HepG2 (cell line): ENCODE measurements around the gene TMEM11. TPM values are rescaled to one million over a fixed set of nuclear protein-coding genes. Genes with fewer than 3 reads are reported as not detected.

Experiments used
- ATF2 ChIP-seq: sonication (generic); formaldehyde crosslinking; IDR thresholded peaks from 2 replicates; pipeline ENCODE4 v1.4.0; 2020; ENCODE audit warnings: missing genetic modification reagents
- ATF3 ChIP-seq: sonication (generic); formaldehyde crosslinking; IDR thresholded peaks from 2 replicates; pipeline ENCODE4 v1.4.0; 2020; ENCODE audit warnings: missing genetic modification reagents
- ATF5 ChIP-seq: sonication (generic); formaldehyde crosslinking; IDR thresholded peaks from 2 replicates; pipeline ENCODE4 v1.4.0; 2020; ENCODE audit warnings: mild to moderate bottlenecking, low read depth, missing genetic modification reagents
- GATAD2A ChIP-seq: IDR thresholded peaks from 2 replicates; pipeline ENCODE4 v1.6.1; 2016
- HOXA3 ChIP-seq: sonication (generic); formaldehyde crosslinking; IDR thresholded peaks from 2 replicates; pipeline ENCODE4 v1.5.0; 2020; ENCODE audit warnings: missing genetic modification reagents
- IKZF4 ChIP-seq: sonication (generic); formaldehyde crosslinking; IDR thresholded peaks from 2 replicates; pipeline ENCODE4 v1.5.1; 2020; ENCODE audit warnings: borderline replicate concordance, mild to moderate bottlenecking, low read depth, missing genetic modification reagents; ENCODE audit errors: not compliant biosample characterization
- KLF6 ChIP-seq: IDR thresholded peaks from 2 replicates; pipeline ENCODE4 v1.8.0; 2016; ENCODE audit warnings: missing biosample characterization, missing genetic modification reagents
- NFIB ChIP-seq: sonication (generic); formaldehyde crosslinking; IDR thresholded peaks from 2 replicates; pipeline ENCODE4 v1.9.0; 2021; ENCODE audit warnings: missing genetic modification reagents, mild to moderate bottlenecking, borderline replicate concordance
- PBX3 ChIP-seq: sonication (generic); formaldehyde crosslinking; IDR thresholded peaks from 2 replicates; pipeline ENCODE4 v1.8.1; 2023; ENCODE audit warnings: missing genetic modification reagents, inconsistent platforms, borderline replicate concordance
- PHF21A ChIP-seq: sonication (generic); formaldehyde crosslinking; IDR thresholded peaks from 2 replicates; pipeline ENCODE4 v1.5.0; 2020; ENCODE audit warnings: mild to moderate bottlenecking, missing genetic modification reagents
- RORA ChIP-seq: sonication (generic); formaldehyde crosslinking; IDR thresholded peaks from 2 replicates; pipeline ENCODE4 v1.5.0; 2020; ENCODE audit warnings: mild to moderate bottlenecking, missing genetic modification reagents, moderate library complexity
- SOX6 ChIP-seq, 2 experiments: fragments of 450-650 bp in 1 of 2; sonication (generic) in 1 of 2; formaldehyde crosslinking in 1 of 2; IDR thresholded peaks; 2 replicates each; pipeline versions ENCODE4 v1.4.0 to v1.6.1; 2017 to 2020; ENCODE audit warnings: antibody characterized with exemption in 1 of 2, mild to moderate bottlenecking in 1 of 2, missing genetic modification reagents in 1 of 2
- TCF7L2 ChIP-seq: IDR thresholded peaks from 2 replicates; pipeline ENCODE4 v1.6.1; 2011; ENCODE audit warnings: mild to moderate bottlenecking, low read depth, low read length, moderate library complexity
- ZBTB33 ChIP-seq: sonication (generic); formaldehyde crosslinking; IDR thresholded peaks from 2 replicates; pipeline ENCODE4 v1.4.0; 2020; ENCODE audit warnings: missing genetic modification reagents
- ZFP82 ChIP-seq: sonication (generic); formaldehyde crosslinking; IDR thresholded peaks from 2 replicates; pipeline ENCODE4 v1.5.1; 2020; ENCODE audit warnings: mild to moderate bottlenecking, missing genetic modification reagents, borderline replicate concordance
- ZFY ChIP-seq: sonication (generic); formaldehyde crosslinking; IDR thresholded peaks from 2 replicates; pipeline ENCODE4 v1.4.0; 2020; ENCODE audit warnings: missing genetic modification reagents
- ZNF235 ChIP-seq: sonication (generic); formaldehyde crosslinking; IDR thresholded peaks from 2 replicates; pipeline ENCODE4 v1.8.1; 2023; ENCODE audit warnings: mild to moderate bottlenecking, missing genetic modification reagents, borderline replicate concordance
- ZNF350 ChIP-seq: sonication (generic); formaldehyde crosslinking; IDR thresholded peaks from 2 replicates; pipeline ENCODE4 v1.4.0; 2020; ENCODE audit warnings: mild to moderate bottlenecking, low read depth, missing genetic modification reagents, borderline replicate concordance
- ZNF432 ChIP-seq: sonication (generic); formaldehyde crosslinking; IDR thresholded peaks from 2 replicates; pipeline ENCODE4 v1.5.0; 2020; ENCODE audit warnings: missing genetic modification reagents, mild to moderate bottlenecking, borderline replicate concordance
- ZNF468 ChIP-seq: sonication (generic); formaldehyde crosslinking; IDR thresholded peaks from 2 replicates; pipeline ENCODE4 v1.8.0; 2022; ENCODE audit warnings: mild to moderate bottlenecking, moderate library complexity, missing genetic modification reagents
- ZNF737 ChIP-seq: sonication (generic); formaldehyde crosslinking; IDR thresholded peaks from 2 replicates; pipeline ENCODE4 v1.5.0; 2020; ENCODE audit warnings: missing genetic modification reagents, mild to moderate bottlenecking, borderline replicate concordance
- ZNF816 ChIP-seq: sonication (generic); formaldehyde crosslinking; IDR thresholded peaks from 2 replicates; pipeline ENCODE4 v1.8.0; 2022; ENCODE audit warnings: missing genetic modification reagents, mild to moderate bottlenecking, borderline replicate concordance
- ZUFSP ChIP-seq: sonication (generic); formaldehyde crosslinking; IDR thresholded peaks from 2 replicates; pipeline ENCODE4 v1.9.0; 2021; ENCODE audit warnings: missing genetic modification reagents, mild to moderate bottlenecking, borderline replicate concordance
- polyA plus RNA-seq, 8 experiments: library from polyadenylated mRNA; depleted of rRNA in 3 of 8; stranded (reverse) in 7 of 8; unstranded in 1 of 8; fragments of >200 nt; fragmentation: Illumina TruSeq in 4 of 8; extraction: Trizol in 4 of 8; gene quantifications; 2 replicates each; pipeline versions ENCODE4 v1.2.1 to v1.2.3, GENCODE V29; 2011 to 2016; ENCODE audit warnings: low read depth in 4 of 8, missing spikeins in 1 of 8, mixed read lengths in 1 of 8; ENCODE audit not compliant: insufficient read depth in 1 of 8
- total RNA-seq, 5 experiments: library from RNA; depleted of rRNA; stranded (reverse); fragments of >200 nt; fragmentation: Illumina TruSeq; extraction: Trizol; gene quantifications; 2 replicates each; pipeline ENCODE4 v1.2.3, GENCODE V29; 2016; ENCODE audit warnings: low read depth in 1 of 5

The TMEM11 gene
- total and polyA plus RNA-seq, 2 of the 13 experiments (the other 11 are each of a cell fraction or from before 2014, with no cell fraction given): 18.7 to 35.0 TPM

- TF ChIP-seq ZNF816 (CRISPR knock-in tag): peak; percentile 55; the same call in 1 of the 2 replicates
- no peak for TF ChIP-seq ATF3
- peak; percentile 7 for TF ChIP-seq IKZF4 (CRISPR knock-in tag)
- no peak for TF ChIP-seq ZBTB33
- peak; percentile 55; the same call in 1 of the 2 replicates for TF ChIP-seq ZNF737 (CRISPR knock-in tag)
- 0 out of 2 replicates have a peak, but pooled peaks have one; percentile 82 for TF ChIP-seq ZNF468 (CRISPR knock-in tag)
- TF ChIP-seq HOXA3 (CRISPR knock-in tag): no peak
- TF ChIP-seq ATF2 (CRISPR knock-in tag): no peak
- TF ChIP-seq ATF5 (CRISPR knock-in tag): 0 out of 2 replicates have a peak, but pooled peaks have one; percentile 37
- TF ChIP-seq ZNF350 (CRISPR knock-in tag): no peak
- no peak for TF ChIP-seq TCF7L2
- no peak for TF ChIP-seq NFIB (CRISPR knock-in tag)
- TF ChIP-seq ZNF432 (CRISPR knock-in tag): 0 out of 2 replicates have a peak, but pooled peaks have one; percentile 67
- no peak for TF ChIP-seq PBX3 (CRISPR knock-in tag)
- TF ChIP-seq SOX6 (IDR thresholded peaks at IDR 0.05): no peak
- TF ChIP-seq SOX6 (CRISPR knock-in tag; IDR thresholded peaks at IDR 0.05): no peak; the same call in 1 of the 2 replicates
- TF ChIP-seq ZFY (CRISPR knock-in tag): no peak
- TF ChIP-seq ZNF235 (CRISPR knock-in tag): 0 out of 2 replicates have a peak, but pooled peaks have one; percentile 40
- TF ChIP-seq PHF21A: 0 out of 2 replicates have a peak, but pooled peaks have one; percentile 1
- no peak for TF ChIP-seq ZFP82 (CRISPR knock-in tag)
- no peak for TF ChIP-seq ZUFSP (CRISPR knock-in tag)
- no peak for TF ChIP-seq GATAD2A (CRISPR knock-in tag)
- 0 out of 2 replicates have a peak, but pooled peaks have one; percentile 41 for TF ChIP-seq KLF6 (CRISPR knock-in tag)
- no peak for TF ChIP-seq RORA
Observed at GRCh38 chr17:21213638-21214014, 335 bp downstream of the TMEM11 start (continued).
